Activated naive CD4-positive, alpha-beta T cell treated with anti-CD3 and anti-CD28 coated beads, Interleukin-2, amount 50 U/mL, for 72 hours (primary cell): ENCODE data around the gene FAM227B. TPM values are rescaled to one million over a fixed set of nuclear protein-coding genes. Genes with fewer than 3 reads are reported as not detected.

Experiments used
- ATAC-seq, 2 donors: fragments of 150-1000 bp; cut with Tn5 transposase; 2 replicates each; pipeline ENCODE4 v1.10.0; 2021; ENCODE audit warnings: mild to moderate bottlenecking in 2 of 2, moderate library complexity in 2 of 2
- DNase-seq, 2 donors: peaks; one replicate each; pipeline ENCODE4 v3.0.0; 2021 to 2022; ENCODE audit warnings: low spot score in 2 of 2
- H3K27ac Mint-ChIP-seq, 2 donors: one replicate each; pipeline ENCODE4 v1.8.0; 2022; ENCODE audit warnings: mild to moderate bottlenecking in 2 of 2, mixed read lengths in 2 of 2
- H3K36me3 Mint-ChIP-seq, 2 donors: one replicate each; pipeline ENCODE4 v1.8.0; 2022; ENCODE audit warnings: mixed read lengths in 2 of 2
- H3K9me3 Mint-ChIP-seq, 2 donors: one replicate each; pipeline ENCODE4 v1.8.0; 2022; ENCODE audit warnings: mixed read lengths in 2 of 2
- total RNA-seq, 2 donors: library from RNA; stranded (reverse); gene quantifications; one replicate each; pipeline ENCODE4 v1.2.3, GENCODE V29; 2022

The FAM227B gene
- total RNA-seq, 2 donors from 2014 or later = 3.0 to 3.6 TPM

DNA sequence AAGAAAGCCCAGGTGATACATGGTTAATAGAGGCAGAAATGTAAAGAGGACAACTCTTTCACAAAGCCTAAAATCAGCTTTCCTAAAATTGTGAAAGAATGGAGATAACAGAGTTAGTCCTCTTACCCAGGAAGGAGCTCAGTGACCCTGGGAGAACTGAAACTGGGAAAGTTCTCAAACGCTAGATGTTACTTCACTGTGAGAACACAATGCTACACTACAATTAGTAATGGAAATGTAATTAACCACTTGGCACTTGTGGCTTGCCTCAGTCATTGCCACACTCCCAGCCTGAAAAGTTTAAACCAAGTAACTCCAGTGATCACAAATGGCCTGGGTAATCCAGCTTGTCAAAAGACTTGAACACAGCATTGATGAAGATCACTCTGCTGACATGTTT, 300.3 kb downstream of the FAM227B start:
- H3K36me3 Mint-ChIP-seq = peaks cover 17 to 38% of the 10 kb centered on the region in 2 donors

GRCh38 chr15:49315391-49315823, 305.2 kb downstream of the FAM227B start:
- no peak overlapping the region for H3K27ac Mint-ChIP-seq
- H3K36me3 Mint-ChIP-seq = peaks cover 9 to 28% of the 10 kb centered on the region in 2 donors
- H3K9me3 Mint-ChIP-seq = peaks cover 2 to 4% of the 10 kb centered on the region in 2 donors
- DNase-seq (no peak), ATAC-seq (no peak)

More for the DNA sequence above, 300.3 kb downstream of the FAM227B start:
- H3K27ac Mint-ChIP-seq = peak overlapping the region in 1 of 2 donors; percentile 2
- ATAC-seq = no peak
- H3K9me3 Mint-ChIP-seq = peaks cover 2 to 4% of the 10 kb centered on the region in 2 donors
- no peak for DNase-seq

DNA sequence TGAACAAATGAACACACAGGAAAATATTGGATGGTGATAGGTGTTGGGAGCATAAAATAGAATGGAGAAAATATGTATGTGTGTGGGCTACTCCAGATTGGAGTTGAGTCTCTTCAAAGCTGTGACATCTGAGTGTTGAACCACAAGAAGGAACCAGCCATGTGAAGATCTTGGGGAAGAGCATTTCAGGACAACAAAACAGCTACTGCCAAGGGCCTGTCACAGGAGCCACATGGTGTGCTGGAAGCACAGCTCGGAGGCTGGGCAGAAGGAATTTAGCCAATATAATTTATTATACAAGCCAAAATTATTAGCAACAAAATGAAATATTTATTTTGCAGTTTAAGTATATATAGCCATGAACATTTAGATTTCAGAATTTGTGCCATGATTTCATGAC, 305.9 kb downstream of the FAM227B start:
- Mint-ChIP-seq H3K36me3 (peaks cover 9 to 21% of the 10 kb centered on the region in 2 donors), H3K27ac (no peak overlapping the region), H3K9me3 (peaks cover 2 to 8% of the 10 kb centered on the region in 2 donors)
- DNase-seq (no peak), ATAC-seq (no peak)

DNA sequence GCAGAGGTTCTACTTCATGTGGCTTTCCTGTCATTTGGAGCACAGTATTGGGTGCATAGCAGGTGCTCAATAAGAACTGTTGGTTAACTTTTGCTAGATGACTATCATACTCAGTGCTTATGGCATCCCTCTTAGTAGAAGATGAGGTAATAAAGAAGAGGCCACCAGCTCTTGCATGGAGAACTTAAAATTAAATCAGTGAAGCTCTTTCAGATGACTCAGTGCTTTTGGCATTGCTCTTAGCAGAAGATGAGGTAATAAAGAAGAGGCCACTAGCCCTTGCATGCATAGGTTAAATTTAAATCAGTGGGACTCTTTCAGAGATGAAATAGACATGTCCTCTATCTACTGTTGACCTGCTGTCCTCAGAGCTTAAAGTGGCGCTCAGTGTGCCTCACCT, 307.0 kb downstream of the FAM227B start:
- no peak for ATAC-seq
- DNase-seq = no peak
- peaks cover 9 to 24% of the 10 kb centered on the region in 2 donors for H3K36me3 Mint-ChIP-seq
- H3K9me3 Mint-ChIP-seq = peaks cover 2 to 8% of the 10 kb centered on the region in 2 donors
- H3K27ac Mint-ChIP-seq = no peak overlapping the region

DNA sequence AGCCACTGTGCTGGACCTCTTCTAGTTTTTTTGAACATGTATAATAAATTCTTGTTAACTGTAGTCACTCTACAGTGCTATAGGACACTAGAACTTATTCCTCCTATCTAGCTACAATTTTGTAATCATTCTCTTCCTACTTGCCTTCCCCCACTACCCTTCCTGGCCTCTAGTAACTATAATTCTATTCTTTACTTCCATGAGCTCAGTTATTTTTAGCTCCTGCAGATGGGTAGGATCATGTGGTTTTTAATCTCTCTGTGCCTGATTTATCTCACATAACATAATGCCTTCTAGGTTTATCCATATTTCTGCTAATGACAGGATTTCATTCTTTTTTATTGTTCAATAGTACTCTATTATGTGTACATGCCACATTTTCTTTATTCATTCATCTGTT, 310.7 kb downstream of the FAM227B start:
- DNase-seq (no peak), ATAC-seq (no peak)
- peaks cover 9 to 22% of the 10 kb centered on the region in 2 donors for H3K36me3 Mint-ChIP-seq
- peaks cover 0 to 4% of the 10 kb centered on the region in 2 donors for H3K9me3 Mint-ChIP-seq
- H3K27ac Mint-ChIP-seq = no peak overlapping the region

- Mint-ChIP-seq H3K36me3 (peaks cover 16 to 26% of the 10 kb centered on the region in 2 donors), H3K9me3 (peaks cover 0 to 4% of the 10 kb centered on the region in 2 donors), H3K27ac (no peak overlapping the region)
- ATAC-seq = no peak
- no peak for DNase-seq
Observed at GRCh38 chr15:49308686-49309085, 311.9 kb downstream of the FAM227B start.

- no peak for DNase-seq
- Mint-ChIP-seq H3K9me3 (peaks cover 0 to 4% of the 10 kb centered on the region in 2 donors), H3K36me3 (peaks cover 23 to 31% of the 10 kb centered on the region in 2 donors), H3K27ac (no peak overlapping the region)
- ATAC-seq = no peak
Observed at GRCh38 chr15:49306551-49306950, 314.1 kb downstream of the FAM227B start.

DNA sequence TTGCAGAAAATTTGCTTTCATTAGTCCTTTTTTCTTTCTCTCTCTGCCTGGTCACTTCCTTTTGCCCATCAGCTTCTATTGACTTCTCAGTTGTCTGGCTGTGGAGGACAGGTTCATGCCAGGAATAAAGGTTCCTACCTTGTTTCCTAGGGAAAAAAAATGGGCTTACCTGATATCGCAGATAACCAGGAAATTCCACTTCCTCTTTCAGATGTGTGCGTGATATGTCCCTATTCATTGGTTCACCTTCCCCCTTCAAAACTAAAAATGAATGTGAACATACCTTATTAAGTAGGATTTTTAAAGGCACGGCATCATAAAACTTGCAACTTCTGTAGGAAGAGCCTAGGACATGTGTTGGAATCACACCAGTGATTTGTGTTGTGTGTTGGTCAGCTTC, 317.6 kb downstream of the FAM227B start:
- Mint-ChIP-seq H3K9me3 (peaks cover 6 to 7% of the 10 kb centered on the region in 2 donors), H3K27ac (no peak overlapping the region), H3K36me3 (peaks cover 38 to 43% of the 10 kb centered on the region in 2 donors)
- ATAC-seq = no peak
- DNase-seq = no peak

- no peak for ATAC-seq
Observed at GRCh38 chr15:49301562-49301961, 319.1 kb downstream of the FAM227B start.

GRCh38 chr15:49300856-49301255, 319.8 kb downstream of the FAM227B start:
- H3K9me3 Mint-ChIP-seq = peaks cover 6 to 7% of the 10 kb centered on the region in 2 donors
- DNase-seq (no peak), ATAC-seq (no peak)
- H3K36me3 Mint-ChIP-seq = peaks cover 46 to 52% of the 10 kb centered on the region in 2 donors
- H3K27ac Mint-ChIP-seq = no peak overlapping the region

More at GRCh38 chr15:49301562-49301961, 319.1 kb downstream of the FAM227B start:
- H3K27ac Mint-ChIP-seq = no peak overlapping the region
- peaks cover 6 to 7% of the 10 kb centered on the region in 2 donors for H3K9me3 Mint-ChIP-seq
- peaks cover 39 to 46% of the 10 kb centered on the region in 2 donors for H3K36me3 Mint-ChIP-seq
- no peak for DNase-seq

- DNase-seq (no peak), ATAC-seq (no peak)
- peaks cover 53 to 60% of the 10 kb centered on the region in 2 donors for H3K36me3 Mint-ChIP-seq
- H3K9me3 Mint-ChIP-seq = peaks cover 6 to 7% of the 10 kb centered on the region in 2 donors
- no peak overlapping the region for H3K27ac Mint-ChIP-seq
Observed at GRCh38 chr15:49297584-49297983, 323.0 kb downstream of the FAM227B start.

DNA sequence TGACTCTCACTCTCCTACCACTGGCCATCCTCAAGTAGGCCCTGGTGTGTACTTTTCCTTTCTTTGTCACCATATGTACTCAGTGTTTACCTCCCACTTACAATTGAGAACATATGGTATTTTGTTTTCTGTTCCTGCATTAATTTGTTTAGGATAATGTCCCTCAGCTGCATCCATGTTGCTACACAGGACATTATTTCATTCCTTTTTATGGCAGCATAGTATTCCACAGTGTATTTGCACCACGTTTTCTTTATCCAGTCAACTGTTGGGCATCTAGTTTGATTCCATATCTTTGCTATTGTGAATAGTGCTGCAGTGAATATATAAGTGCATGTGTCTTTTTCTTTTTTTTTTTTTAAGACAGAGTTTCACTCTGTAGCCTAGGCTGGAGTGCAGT, 324.4 kb downstream of the FAM227B start:
- DNase-seq (no peak), ATAC-seq (no peak)
- peaks cover 58 to 63% of the 10 kb centered on the region in 2 donors for H3K36me3 Mint-ChIP-seq

GRCh38 chr15:49293941-49294340, 326.7 kb downstream of the FAM227B start:
- ATAC-seq (no peak), DNase-seq (no peak)
- H3K9me3 Mint-ChIP-seq = no peaks in the 10 kb centered on the region
- no peak overlapping the region for H3K27ac Mint-ChIP-seq
- peaks cover 47 to 48% of the 10 kb centered on the region in 2 donors for H3K36me3 Mint-ChIP-seq

More for the DNA sequence above, 324.4 kb downstream of the FAM227B start:
- peaks cover 6 to 7% of the 10 kb centered on the region in 2 donors for H3K9me3 Mint-ChIP-seq
- no peak overlapping the region for H3K27ac Mint-ChIP-seq

DNA sequence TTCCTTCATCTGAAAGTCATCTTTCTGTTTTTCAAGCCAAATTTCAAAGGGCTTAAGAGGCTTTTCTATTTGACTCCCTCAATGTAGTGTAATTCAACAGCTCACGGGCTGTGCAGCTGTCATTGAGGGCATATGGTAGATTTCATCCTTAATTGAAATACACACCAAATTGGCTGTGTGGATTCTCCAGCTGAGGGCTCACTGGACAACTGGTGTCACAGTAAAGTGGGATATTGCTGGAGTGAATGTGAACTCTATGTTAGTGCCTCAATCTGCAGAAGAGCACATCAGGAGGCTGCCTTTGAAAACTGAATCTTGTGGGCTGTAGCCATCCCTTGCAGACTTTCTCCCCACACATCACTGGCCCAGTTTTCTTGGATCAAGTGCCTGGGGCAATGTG, 330.4 kb downstream of the FAM227B start:
- ATAC-seq (no peak), DNase-seq (no peak)
- Mint-ChIP-seq H3K9me3 (no peaks in the 10 kb centered on the region), H3K36me3 (peaks cover 45 to 50% of the 10 kb centered on the region in 2 donors), H3K27ac (peak overlapping the region in 1 of 2 donors; percentile 23)

DNA sequence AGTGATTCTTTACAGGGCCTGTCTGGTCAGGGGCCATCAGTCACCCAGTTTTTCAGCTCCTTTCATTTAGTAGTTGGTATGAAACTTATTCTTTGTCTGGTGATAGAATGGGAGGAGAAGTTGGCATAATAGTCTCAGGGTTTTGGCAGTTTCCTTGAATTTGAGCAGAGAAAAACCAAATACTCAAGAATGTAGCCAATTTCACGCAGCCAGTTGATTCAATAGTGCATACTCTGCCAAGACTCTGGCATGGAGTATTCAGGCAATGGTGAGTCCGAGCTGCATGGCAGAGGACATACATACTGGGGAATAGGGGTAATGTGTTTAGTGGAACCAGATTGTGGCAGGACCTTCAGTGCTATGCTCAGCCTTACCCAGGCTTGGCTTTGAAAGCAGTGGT, 332.2 kb downstream of the FAM227B start:
- no peaks in the 10 kb centered on the region for H3K9me3 Mint-ChIP-seq

GRCh38 chr15:49287481-49287880, 333.1 kb downstream of the FAM227B start:
- DNase-seq (no peak), ATAC-seq (no peak)
- H3K36me3 Mint-ChIP-seq = peaks cover 51 to 53% of the 10 kb centered on the region in 2 donors
- H3K27ac Mint-ChIP-seq = no peak overlapping the region
- H3K9me3 Mint-ChIP-seq = no peaks in the 10 kb centered on the region

More for the DNA sequence above, 332.2 kb downstream of the FAM227B start:
- Mint-ChIP-seq H3K27ac (no peak overlapping the region), H3K36me3 (peaks cover 51 to 52% of the 10 kb centered on the region in 2 donors)
- DNase-seq (no peak), ATAC-seq (no peak)

DNA sequence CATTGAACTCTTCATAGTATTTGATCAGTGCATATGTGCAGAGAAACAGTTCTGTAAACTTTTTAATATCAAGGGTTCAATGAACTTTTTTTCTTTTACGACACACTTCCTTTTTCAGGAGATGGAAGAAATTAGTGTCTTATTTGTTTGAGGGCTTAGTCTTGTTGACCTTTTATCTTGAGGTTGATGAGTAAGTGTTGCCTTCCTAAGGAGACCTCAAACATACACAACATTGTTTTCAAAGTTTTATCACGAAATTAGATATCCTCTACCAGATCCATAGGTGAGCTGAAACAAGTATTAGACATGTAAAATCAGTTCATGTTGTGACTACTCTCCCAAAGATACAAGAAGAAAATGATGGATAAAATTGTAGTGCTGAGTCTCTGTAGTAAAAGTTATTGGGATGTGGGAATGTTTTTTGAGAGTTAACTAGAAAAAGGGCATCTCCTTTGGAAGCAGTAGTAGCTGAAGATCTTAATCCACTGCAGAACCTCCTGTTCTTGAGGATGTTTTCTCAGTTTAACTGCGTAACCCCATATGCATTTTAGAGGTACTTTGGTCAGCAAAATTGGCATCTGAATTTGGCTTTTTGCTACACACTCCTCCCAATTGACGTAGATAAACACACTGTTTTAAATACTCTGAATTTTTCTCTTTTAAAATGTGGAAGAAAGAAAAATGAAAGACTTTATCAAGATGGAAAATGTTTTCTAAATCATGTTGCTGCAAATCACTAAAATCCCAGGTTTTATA, 333.8 kb downstream of the FAM227B start:
- DNase-seq = no peak
- ATAC-seq = peak; percentile 37 to 88
- Mint-ChIP-seq H3K27ac (peak overlapping the region; percentile 19 to 41), H3K9me3 (no peaks in the 10 kb centered on the region), H3K36me3 (peaks cover 51 to 52% of the 10 kb centered on the region in 2 donors)

- ATAC-seq = no peak
- DNase-seq = no peak
- peaks cover 0 to 5% of the 10 kb centered on the region in 2 donors for H3K9me3 Mint-ChIP-seq
- H3K36me3 Mint-ChIP-seq = peaks cover 35 to 42% of the 10 kb centered on the region in 2 donors
- H3K27ac Mint-ChIP-seq = peak overlapping the region in 1 of 2 donors; percentile 41
Observed at GRCh38 chr15:49282366-49282765, 338.3 kb downstream of the FAM227B start.
